ENCODE measurements around the gene CNNM4. TPM values are rescaled to one million over a fixed set of nuclear protein-coding genes. Genes with fewer than 3 reads are reported as not detected.

CNNM4 gene
- total RNA-seq, 1 donor, result 5.6 TPM

- no peak for TF ChIP-seq CTCF (IDR thresholded peaks at IDR 0.05; ENCODE audit: insufficient read depth, low read depth, low read length)
- DNase-seq (ENCODE audit: low read depth), result no peak
- no peak overlapping the region for H3K4me3 ChIP-seq (ENCODE audit: low read depth, low read length)
Observed at GRCh38 chr2:96729748-96730147, 31.0 kb upstream of the CNNM4 start.

- TF ChIP-seq CTCF (IDR thresholded peaks at IDR 0.05; ENCODE audit: insufficient read depth, low read depth, low read length), result no peak
- H3K4me3 ChIP-seq (ENCODE audit: low read depth, low read length), result no peak overlapping the region
- no peak for DNase-seq (ENCODE audit: low read depth)
Observed at GRCh38 chr2:96730212-96730611, 30.5 kb upstream of the CNNM4 start.

GRCh38 chr2:96733931-96734330, 26.8 kb upstream of the CNNM4 start:
- H3K4me3 ChIP-seq (ENCODE audit: low read depth, low read length), result no peak overlapping the region
- DNase-seq (ENCODE audit: low read depth), result no peak
- TF ChIP-seq CTCF (IDR thresholded peaks at IDR 0.05; ENCODE audit: insufficient read depth, low read depth, low read length), result no peak

DNA sequence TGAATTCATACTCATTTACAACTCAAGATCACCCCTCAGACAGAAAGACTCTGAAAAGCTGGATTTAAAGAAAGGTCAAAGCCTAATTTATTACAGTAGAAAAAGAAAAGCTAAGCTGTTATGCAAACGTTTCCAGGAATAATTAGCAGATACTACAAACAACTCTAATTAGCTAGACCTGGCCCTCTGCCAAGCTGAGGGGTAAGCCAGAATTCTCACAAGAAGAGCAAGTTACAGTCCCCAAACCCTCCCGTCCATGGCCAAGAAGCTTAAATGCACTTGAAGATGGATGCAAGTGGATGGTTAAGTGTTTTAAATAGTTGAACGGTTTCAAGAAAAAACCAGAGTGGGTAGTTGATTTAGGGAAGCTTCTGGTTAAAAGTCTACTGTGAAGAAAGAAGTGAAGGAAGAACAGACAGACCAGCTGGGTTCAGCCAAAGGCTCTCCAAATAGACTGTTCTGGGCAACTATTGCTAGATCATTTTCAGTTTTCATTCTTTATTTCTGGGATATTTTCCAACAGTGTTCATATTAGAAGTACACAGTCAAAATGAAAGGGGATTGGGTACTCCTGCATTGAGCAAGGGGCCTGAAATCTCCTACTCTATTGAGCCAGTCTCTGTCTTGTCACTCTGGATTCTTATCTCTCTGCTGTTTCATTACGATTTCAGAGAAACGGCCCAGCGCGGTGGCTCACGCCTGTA, 25.7 kb upstream of the CNNM4 start:
- TF ChIP-seq CTCF (IDR thresholded peaks at IDR 0.05; ENCODE audit: insufficient read depth, low read depth, low read length), result no peak
- DNase-seq (ENCODE audit: low read depth), result peak; percentile 46
- H3K4me3 ChIP-seq (ENCODE audit: low read depth, low read length), result no peak overlapping the region

- DNase-seq (ENCODE audit: low read depth), result no peak
- TF ChIP-seq CTCF (IDR thresholded peaks at IDR 0.05; ENCODE audit: insufficient read depth, low read depth, low read length), result no peak
- H3K4me3 ChIP-seq (ENCODE audit: low read depth, low read length), result no peak overlapping the region
Observed at GRCh38 chr2:96737251-96737650, 23.5 kb upstream of the CNNM4 start.

DNA sequence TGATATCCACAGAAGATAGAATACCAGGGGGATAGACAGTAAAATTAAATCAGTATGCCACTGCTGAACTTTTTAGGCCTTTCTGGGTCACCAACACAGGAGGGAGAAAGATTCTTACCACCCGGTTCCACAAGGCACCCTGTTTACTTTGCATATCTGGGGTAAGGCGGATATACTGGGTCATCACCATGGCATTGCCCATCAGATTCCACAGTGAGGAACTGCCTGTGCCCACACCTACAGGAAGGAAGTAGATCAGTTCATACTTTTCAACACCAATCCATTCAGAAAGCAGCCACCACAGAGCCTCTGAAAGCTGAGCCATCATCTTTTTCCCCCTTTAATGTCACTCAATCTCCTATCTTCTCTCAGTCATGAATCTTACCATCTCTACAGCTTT, 22.9 kb upstream of the CNNM4 start:
- no peak for DNase-seq (ENCODE audit: low read depth)
- no peak for TF ChIP-seq CTCF (IDR thresholded peaks at IDR 0.05; ENCODE audit: insufficient read depth, low read depth, low read length)

More for the DNA sequence above, 22.9 kb upstream of the CNNM4 start:
- H3K4me3 ChIP-seq (ENCODE audit: low read depth, low read length), result no peak overlapping the region

Data from fibroblast of villous mesenchyme (primary cell).